ENCODE results near the gene UBE2U.

DNA sequence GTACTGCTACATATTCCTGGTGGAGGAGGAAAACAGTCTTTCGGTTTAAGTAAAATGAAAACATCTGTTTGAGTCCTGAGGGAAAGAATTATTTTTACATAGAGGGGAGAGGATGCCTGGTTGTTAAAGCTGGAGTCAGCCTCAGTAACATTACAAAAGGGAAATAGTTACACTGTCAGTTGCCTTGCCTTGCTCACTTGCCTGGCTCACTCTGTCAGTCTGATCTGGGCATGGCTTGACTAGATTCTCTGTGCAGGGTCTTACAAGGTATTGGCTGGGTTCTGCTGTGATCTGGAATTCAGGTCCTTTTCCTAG lies 8.4 kb upstream of the UBE2U start:
- TF ChIP-seq REST (IDR thresholded peaks at IDR 0.05; ENCODE audit: insufficient read depth in 1 of 2, low read depth in 2 of 2, low read length in 2 of 2) = no peak
- no peak for TF ChIP-seq POLR2AphosphoS5 (IDR thresholded peaks at IDR 0.05; ENCODE audit: low read depth, low read length)
- TF ChIP-seq SIN3A (IDR thresholded peaks at IDR 0.05; ENCODE audit: borderline replicate concordance, insufficient read depth, low read length) = no peak
- TF ChIP-seq TAF1 (IDR thresholded peaks at IDR 0.05; ENCODE audit: borderline replicate concordance, insufficient read depth, low read length) = no peak
- no peak for TF ChIP-seq FOXP2 (optimal IDR thresholded peaks at IDR 0.05; ENCODE audit: borderline replicate concordance, extremely low read depth, extremely low read length, insufficient read depth)

Measured in PFSK-1 (cell line).